ENCODE results near the gene GLT1D1.

GRCh38 chr12:128929057-128929456, 75.8 kb downstream of the GLT1D1 start:
- TF ChIP-seq, protein P1, sequence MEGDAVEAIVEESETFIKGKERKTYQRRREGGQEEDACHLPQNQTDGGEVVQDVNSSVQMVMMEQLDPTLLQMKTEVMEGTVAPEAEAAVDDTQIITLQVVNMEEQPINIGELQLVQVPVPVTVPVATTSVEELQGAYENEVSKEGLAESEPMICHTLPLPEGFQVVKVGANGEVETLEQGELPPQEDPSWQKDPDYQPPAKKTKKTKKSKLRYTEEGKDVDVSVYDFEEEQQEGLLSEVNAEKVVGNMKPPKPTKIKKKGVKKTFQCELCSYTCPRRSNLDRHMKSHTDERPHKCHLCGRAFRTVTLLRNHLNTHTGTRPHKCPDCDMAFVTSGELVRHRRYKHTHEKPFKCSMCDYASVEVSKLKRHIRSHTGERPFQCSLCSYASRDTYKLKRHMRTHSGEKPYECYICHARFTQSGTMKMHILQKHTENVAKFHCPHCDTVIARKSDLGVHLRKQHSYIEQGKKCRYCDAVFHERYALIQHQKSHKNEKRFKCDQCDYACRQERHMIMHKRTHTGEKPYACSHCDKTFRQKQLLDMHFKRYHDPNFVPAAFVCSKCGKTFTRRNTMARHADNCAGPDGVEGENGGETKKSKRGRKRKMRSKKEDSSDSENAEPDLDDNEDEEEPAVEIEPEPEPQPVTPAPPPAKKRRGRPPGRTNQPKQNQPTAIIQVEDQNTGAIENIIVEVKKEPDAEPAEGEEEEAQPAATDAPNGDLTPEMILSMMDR (IDR thresholded peaks at IDR 0.05): no peak
- TF ChIP-seq POLR2AphosphoS5 (IDR thresholded peaks at IDR 0.05) (no peak), POLR2A (IDR thresholded peaks at IDR 0.05) (no peak)

All from breast epithelium (tissue), 3 donors.